Lower leg skin (tissue), 4 donors: ENCODE results near the gene GRIN2A. TPM values are rescaled to one million over a fixed set of nuclear protein-coding genes. Genes with fewer than 3 reads are reported as not detected.

Source experiments
- DNase-seq, 2 donors: peaks; one replicate each; pipeline ENCODE4 v3.0.0-alpha.2; 2019; ENCODE audit warnings: low spot score in 2 of 2
- H3K4me3 ChIP-seq: fragments of 200-600 bp; sonication (generic); 2 replicates; pipeline ENCODE4 v1.5.1; 2017; ENCODE audit warnings: mild to moderate bottlenecking, low read depth; ENCODE audit not compliant: poor library complexity, severe bottlenecking
- CTCF ChIP-seq, 3 donors: fragments of 450-650 bp; IDR thresholded peaks; one replicate each; pipeline ENCODE4 v1.5.1; 2016; ENCODE audit warnings: antibody characterized with exemption in 3 of 3, mild to moderate bottlenecking in 3 of 3, moderate library complexity in 2 of 3
- POLR2A ChIP-seq, 2 donors: fragments of 450-650 bp; IDR thresholded peaks; one replicate each; pipeline ENCODE4 v1.6.1; 2016 to 2017; ENCODE audit warnings: antibody characterized with exemption in 2 of 2, mild to moderate bottlenecking in 1 of 2, moderate library complexity in 1 of 2
- WGBS, 2 donors: methylation state at CpG; one replicate each; pipeline ENCODE4 v1.1.5; 2018; 5-methylcytosine and 5-hydroxymethylcytosine counted together
- intact Hi-C: fragments of 100-400 bp; cut with DNase I; formaldehyde crosslinking; loops from one replicate; pipeline ENCODE4 v1.15.0; 2023; ENCODE audit warnings: low total_unique reads
- total RNA-seq, 4 donors: library from RNA; depleted of rRNA; stranded (reverse); fragments of >200 nt; gene quantifications; one replicate each; pipeline ENCODE4 v1.1.0, GENCODE V29; 2016

GRIN2A gene
- total RNA-seq, 4 donors from 2014 or later: 0.30 to 1.7 (median 0.73) TPM

- 77 to 83% methylated on average over 1 of the region's 1 CpG for whole genome bisulfite sequencing, 2 donors
- TF ChIP-seq CTCF (IDR thresholded peaks at IDR 0.05): no peak
- no peak for TF ChIP-seq POLR2A (IDR thresholded peaks at IDR 0.05)
- H3K4me3 ChIP-seq: no peak overlapping the region
- DNase-seq: no peak
- intact Hi-C loops: no loop called here
Measured at GRCh38 chr16:9970796-9971195, 211.4 kb downstream of the GRIN2A start.

GRCh38 chr16:9970244-9970643, 212.0 kb downstream of the GRIN2A start:
- 62 to 64% methylated on average over 2 of the region's 2 CpGs for whole genome bisulfite sequencing, 2 donors
- intact Hi-C loops: no loop called here

GRCh38 chr16:9969580-9969979, 212.6 kb downstream of the GRIN2A start:
- intact Hi-C loops: no loop called here
- TF ChIP-seq POLR2A (IDR thresholded peaks at IDR 0.05) (no peak), CTCF (IDR thresholded peaks at IDR 0.05) (no peak)

More at GRCh38 chr16:9970244-9970643, 212.0 kb downstream of the GRIN2A start:
- H3K4me3 ChIP-seq: no peak overlapping the region
- DNase-seq: no peak
- TF ChIP-seq POLR2A (IDR thresholded peaks at IDR 0.05): no peak
- TF ChIP-seq CTCF (IDR thresholded peaks at IDR 0.05): no peak

GRCh38 chr16:9966569-9967157, 215.6 kb downstream of the GRIN2A start:
- WGBS, 2 donors: 83 to 86% methylated on average over 9 of the region's 9 CpGs
- no peak overlapping the region for H3K4me3 ChIP-seq
- intact Hi-C loops: no loop called here
- TF ChIP-seq POLR2A (IDR thresholded peaks at IDR 0.05) (no peak), CTCF (IDR thresholded peaks at IDR 0.05) (no peak)
- no peak for DNase-seq

More at GRCh38 chr16:9969580-9969979, 212.6 kb downstream of the GRIN2A start:
- no peak for DNase-seq
- no peak overlapping the region for H3K4me3 ChIP-seq
- 89 to 92% methylated on average over 4 of the region's 4 CpGs for WGBS, 2 donors

- 57 to 74% methylated on average over 3 of the region's 3 CpGs for WGBS, 2 donors
- no peak for TF ChIP-seq CTCF (IDR thresholded peaks at IDR 0.05)
- no peak for TF ChIP-seq POLR2A (IDR thresholded peaks at IDR 0.05)
- intact Hi-C loops: no loop called here
- no peak for DNase-seq
- no peak overlapping the region for H3K4me3 ChIP-seq
Measured at GRCh38 chr16:9965079-9965478, 217.1 kb downstream of the GRIN2A start.

GRCh38 chr16:9964426-9964825, 217.8 kb downstream of the GRIN2A start:
- 88 to 90% methylated on average over 6 of the region's 6 CpGs for WGBS, 2 donors
- intact Hi-C loops: no loop called here

More at GRCh38 chr16:9964426-9964825, 217.8 kb downstream of the GRIN2A start:
- DNase-seq: no peak
- TF ChIP-seq POLR2A (IDR thresholded peaks at IDR 0.05): no peak
- TF ChIP-seq CTCF (IDR thresholded peaks at IDR 0.05): no peak
- H3K4me3 ChIP-seq: no peak overlapping the region
